NCI-H1092 treated with DMSO at 0.1 percent for 48 hours (cell line): Measurements from ENCODE around the gene PSTPIP2.
"Not testable (repeated sequence)": the region's sequence is repeated elsewhere in the genome, so short reads cannot be mapped to it uniquely, and the experiment has no call there.

Experiments used
- DNase-seq: peaks from one replicate; lab custom pipeline; 2025; lab: John Stamatoyannopoulos, UW

The PSTPIP2 gene

GRCh38 chr18:46070232-46070631, 1.8 kb downstream of the PSTPIP2 start:
- no peak for DNase-seq

GRCh38 chr18:46069524-46069923, 2.5 kb downstream of the PSTPIP2 start:
- no peak for DNase-seq

GRCh38 chr18:46068763-46069162, 3.3 kb downstream of the PSTPIP2 start:
- no peak for DNase-seq

- no peak for DNase-seq
Observed at GRCh38 chr18:46067438-46068007, 4.5 kb downstream of the PSTPIP2 start.

- DNase-seq: no peak
Observed at GRCh38 chr18:46062781-46063180, 9.3 kb downstream of the PSTPIP2 start.

- no peak for DNase-seq
Observed at GRCh38 chr18:46061796-46062195, 10.3 kb downstream of the PSTPIP2 start.

GRCh38 chr18:46061387-46061786, 10.7 kb downstream of the PSTPIP2 start:
- DNase-seq: no peak

- no peak for DNase-seq
Observed at GRCh38 chr18:46060359-46060841, 11.7 kb downstream of the PSTPIP2 start.

- no peak for DNase-seq
Observed at GRCh38 chr18:46055838-46056230, 16.2 kb downstream of the PSTPIP2 start.

GRCh38 chr18:46054956-46055837, 16.9 kb downstream of the PSTPIP2 start:
- DNase-seq: no peak

- DNase-seq: no peak
Observed at GRCh38 chr18:46053368-46054095, 18.5 kb downstream of the PSTPIP2 start.

GRCh38 chr18:46051731-46052461, 20.2 kb downstream of the PSTPIP2 start:
- DNase-seq: no peak

GRCh38 chr18:46050268-46050667, 21.8 kb downstream of the PSTPIP2 start:
- DNase-seq: no peak

GRCh38 chr18:46048641-46049040, 23.4 kb downstream of the PSTPIP2 start:
- DNase-seq: no peak

GRCh38 chr18:46047369-46047768, 24.7 kb downstream of the PSTPIP2 start:
- DNase-seq: not testable (repeated sequence)

GRCh38 chr18:46046688-46047087, 25.4 kb downstream of the PSTPIP2 start:
- no peak for DNase-seq

- no peak for DNase-seq
Observed at GRCh38 chr18:46046126-46046525, 25.9 kb downstream of the PSTPIP2 start.

- DNase-seq: no peak
Observed at GRCh38 chr18:46042571-46043123, 29.4 kb downstream of the PSTPIP2 start.

- DNase-seq: no peak
Observed at GRCh38 chr18:46040747-46041104, 31.3 kb downstream of the PSTPIP2 start.

- no peak for DNase-seq
Observed at GRCh38 chr18:46040033-46040746, 31.9 kb downstream of the PSTPIP2 start.
